ENCODE measurements around the gene ANKRD33.

Gene ANKRD33

DNA sequence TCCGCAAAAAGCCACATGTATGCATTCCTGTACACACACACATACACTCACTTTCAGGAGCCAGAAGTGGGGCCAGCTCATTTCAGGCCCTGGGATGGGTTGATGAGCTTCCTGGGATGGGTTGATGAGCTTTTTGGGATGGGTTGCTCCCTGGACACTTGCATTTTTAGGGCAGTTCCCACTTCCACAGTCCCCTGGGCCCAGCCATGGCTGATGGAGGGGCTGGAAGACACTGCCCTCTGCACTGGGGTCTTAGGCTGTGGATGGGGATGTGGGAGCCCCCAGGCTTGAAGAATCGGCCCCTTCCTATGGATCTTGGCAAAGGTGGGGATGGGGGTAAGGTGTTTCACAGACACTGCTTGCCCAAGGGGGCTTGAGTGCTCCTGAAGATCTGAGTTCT lies 32.1 kb downstream of the ANKRD33 start:
- no peak for DNase-seq (ENCODE audit: low spot score)

- DNase-seq (ENCODE audit: low spot score): no peak
These were observed 33.3 kb downstream of the ANKRD33 start for GRCh38 chr12:51921017-51921725.

DNA sequence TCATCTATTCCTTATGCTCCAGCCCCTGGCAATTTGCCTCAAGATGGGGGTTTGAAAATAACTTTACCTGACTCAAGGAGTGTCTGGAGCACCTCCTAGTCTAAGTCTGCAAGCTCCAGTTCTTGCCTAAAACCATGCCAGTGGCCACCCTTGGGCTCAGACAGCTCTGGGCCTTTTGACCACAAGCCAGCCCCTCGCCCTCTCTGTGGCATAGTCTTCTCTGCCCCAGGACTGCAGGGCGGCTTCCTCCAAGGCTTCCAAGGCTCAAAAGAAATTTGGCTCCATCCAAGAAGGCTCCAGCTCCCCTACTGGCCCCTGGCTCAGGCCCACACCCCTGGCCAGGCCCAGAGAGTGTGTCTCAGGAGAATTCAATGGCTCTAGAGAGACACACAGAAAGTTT lies 34.2 kb downstream of the ANKRD33 start:
- DNase-seq (ENCODE audit: low spot score): no peak

GRCh38 chr12:51922762-51923505 lies 35.0 kb downstream of the ANKRD33 start:
- peak; percentile 68 for DNase-seq (ENCODE audit: low spot score)

DNA sequence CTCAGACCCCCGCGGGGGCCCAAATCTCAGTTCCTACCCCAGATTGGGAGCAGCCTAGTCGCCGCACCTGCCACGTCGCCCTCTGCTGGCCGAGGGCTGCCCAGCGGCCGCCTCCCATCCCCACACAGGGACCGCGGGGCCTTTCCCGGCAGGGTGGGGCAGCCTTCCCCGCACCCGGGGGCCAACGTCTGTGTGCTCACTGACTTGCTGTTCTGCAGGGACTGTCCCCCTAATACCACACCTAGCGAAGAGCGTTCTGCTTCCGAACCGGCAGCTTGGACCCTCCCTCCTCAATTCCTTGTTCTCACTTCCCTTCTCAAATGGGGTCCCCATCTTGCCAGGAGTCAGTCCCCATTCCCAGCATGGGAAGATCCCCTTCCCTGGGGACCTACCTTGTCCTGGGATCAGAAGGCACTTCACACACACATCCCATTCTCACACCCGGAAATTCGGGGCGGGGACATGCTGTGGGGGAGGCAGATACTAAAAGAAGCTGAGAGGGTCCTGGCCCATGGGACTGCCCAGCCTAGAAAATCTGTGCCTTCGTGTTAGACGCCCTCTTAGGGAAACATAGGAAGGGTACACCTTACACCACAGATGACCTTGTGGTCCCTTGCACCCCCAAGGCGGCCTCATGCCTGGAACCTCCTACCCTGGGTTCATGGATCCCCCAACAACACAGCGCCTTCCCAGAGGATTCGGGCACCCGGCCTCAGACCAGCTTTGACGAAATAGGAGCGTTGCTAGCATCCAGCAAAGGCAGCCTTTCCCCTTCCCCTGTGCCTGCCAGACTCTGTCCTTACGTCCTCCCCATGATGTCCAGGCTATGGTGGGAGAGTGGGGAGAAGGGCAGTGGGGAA lies 35.8 kb downstream of the ANKRD33 start:
- DNase-seq (ENCODE audit: low spot score): peak; percentile 67

DNA sequence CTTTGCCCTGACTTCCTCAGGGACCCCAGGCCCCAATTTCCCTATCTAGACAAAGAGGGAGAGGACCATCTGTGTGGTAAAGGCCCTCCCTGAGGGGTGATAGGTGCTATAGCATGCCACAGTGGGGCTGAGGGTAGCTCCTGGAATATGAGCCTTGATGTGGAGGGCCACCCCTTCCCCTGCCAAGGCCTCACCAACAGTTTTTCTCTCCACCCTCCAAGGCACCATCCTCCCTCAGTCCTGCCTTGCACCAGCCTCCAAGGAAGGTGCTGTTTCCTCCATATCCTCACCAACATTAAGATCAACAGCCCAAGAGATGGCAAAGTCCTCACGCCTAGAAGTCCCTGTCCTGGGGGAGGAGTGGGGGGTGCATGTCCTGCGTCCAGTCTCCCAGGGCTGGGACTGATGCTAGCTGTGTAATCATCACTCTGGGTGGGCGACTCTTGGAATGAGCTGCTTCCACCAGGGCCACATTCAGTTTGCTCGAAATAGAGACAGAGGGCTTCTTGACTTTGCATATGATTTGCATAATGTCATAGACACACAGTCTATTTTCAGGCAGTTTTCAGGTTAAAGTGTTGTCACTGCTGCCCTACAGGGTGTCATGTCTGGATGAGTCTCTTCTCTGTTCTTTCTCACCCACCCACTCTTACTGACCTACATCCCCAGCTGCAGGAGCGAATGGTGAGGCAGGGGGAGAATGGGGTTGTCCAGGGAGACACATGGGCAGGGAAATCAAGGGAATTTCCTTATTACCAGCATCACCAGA lies 36.8 kb downstream of the ANKRD33 start:
- DNase-seq (ENCODE audit: low spot score): no peak

DNA sequence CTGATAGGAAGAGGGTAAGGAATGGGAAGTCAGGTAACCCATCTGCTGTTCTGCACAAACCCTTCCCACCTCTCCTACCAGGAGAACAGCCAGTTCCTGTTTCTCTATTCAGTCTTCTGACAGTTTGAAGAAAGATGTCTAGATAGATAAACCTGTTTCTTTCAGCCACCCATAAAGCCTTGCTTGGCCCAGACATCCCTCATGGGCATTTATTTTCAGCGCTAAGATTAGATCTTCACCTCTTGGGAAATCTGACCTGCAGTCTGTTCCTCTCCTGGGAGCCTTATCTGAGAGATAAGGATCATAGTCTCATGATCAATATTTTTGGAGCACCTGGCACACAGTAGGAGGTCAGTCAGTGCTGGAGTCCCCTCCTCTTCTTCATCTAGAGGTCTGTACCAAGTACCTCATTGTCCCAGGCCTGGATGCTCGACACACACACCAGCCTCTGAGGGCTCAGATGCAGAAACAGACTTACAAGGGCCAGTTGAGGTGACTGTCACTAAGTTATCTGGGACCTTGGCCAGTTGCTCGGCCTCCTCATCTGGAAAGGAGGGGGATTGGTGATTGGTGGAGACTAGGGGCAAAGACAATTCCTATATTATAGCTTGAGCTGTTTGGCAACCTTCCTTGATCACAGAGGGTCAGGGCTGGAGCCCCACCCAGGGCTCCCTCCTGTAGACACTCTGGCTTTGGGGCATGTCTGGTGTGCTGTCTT lies 37.6 kb downstream of the ANKRD33 start:
- no peak for DNase-seq (ENCODE audit: low spot score)

- DNase-seq (ENCODE audit: low spot score): no peak
These were observed 38.2 kb downstream of the ANKRD33 start for GRCh38 chr12:51926064-51926632.

GRCh38 chr12:51926718-51927117 lies 38.8 kb downstream of the ANKRD33 start:
- no peak for DNase-seq (ENCODE audit: low spot score)

DNA sequence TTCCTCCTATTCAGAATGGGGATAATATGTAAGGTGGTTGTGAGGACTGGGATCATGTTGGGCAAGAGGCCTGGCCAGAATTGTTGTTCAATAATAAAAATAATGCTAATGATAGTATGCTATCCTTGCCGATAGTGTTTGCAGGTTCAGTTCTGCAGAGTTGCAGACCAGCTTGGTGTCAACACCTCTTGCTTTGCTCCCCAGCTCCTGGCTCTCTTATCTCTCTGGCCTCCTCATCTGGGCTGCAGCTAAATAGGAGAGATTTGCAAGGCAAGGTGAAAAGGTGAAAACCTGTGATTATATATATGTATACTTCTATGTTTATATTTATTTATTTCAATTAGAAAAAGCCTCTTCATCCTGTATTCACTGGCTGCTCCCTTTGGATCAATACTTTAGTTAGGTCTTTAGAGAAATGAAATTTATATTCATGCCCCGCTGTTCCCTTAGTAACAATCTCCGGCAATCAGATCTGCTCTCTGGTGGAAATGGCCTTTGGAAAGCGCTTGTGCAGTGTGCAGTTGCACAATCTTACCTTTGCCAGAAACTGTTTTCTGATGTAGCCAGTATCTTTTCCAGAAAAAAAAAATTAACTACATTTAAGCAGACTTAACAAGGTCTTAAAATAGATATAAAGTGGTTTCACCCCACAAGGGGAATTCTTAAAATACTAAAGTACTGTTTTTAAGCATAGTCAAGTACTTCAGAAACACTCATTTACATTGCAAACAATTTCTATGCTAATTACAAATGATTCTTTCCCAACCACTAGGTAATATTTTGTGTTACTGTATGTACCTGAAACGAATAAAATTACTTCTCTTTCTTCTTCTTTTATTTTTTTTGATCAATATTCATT lies 44.5 kb downstream of the ANKRD33 start:
- no peak for DNase-seq (ENCODE audit: low spot score)

- no peak for DNase-seq (ENCODE audit: low spot score)
These were observed 46.2 kb downstream of the ANKRD33 start for GRCh38 chr12:51934080-51934479.

- no peak for DNase-seq (ENCODE audit: low spot score)
These were observed 50.0 kb downstream of the ANKRD33 start for GRCh38 chr12:51937926-51938325.

DNA sequence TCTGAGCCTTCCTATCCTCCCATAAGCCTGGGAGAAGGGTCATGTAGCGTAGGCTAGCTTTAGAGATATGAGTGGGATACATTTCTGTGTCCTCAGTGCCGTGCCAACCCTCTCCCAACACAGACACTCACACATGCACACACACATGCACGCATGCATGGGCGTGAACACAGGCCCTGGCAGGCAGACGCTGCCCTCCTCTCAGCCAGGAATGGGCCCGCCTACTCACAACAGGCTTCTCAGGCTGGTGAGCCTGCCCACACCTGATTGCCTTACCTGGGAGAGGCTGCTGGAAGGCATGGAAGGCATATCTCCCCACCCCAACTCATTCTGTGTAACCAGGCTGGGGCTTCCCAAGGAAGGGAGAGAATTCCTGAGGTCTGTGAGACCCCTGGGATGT lies 50.8 kb downstream of the ANKRD33 start:
- DNase-seq (ENCODE audit: low spot score): no peak

GRCh38 chr12:51941011-51941581 lies 53.2 kb downstream of the ANKRD33 start:
- DNase-seq (ENCODE audit: low spot score): no peak

All from AG08395 (cell line).